Measurements from ENCODE around the gene MST1.

- TF ChIP-seq FOXK2 (IDR thresholded peaks at IDR 0.05), result no peak
- no peak for TF ChIP-seq BHLHE40 (IDR thresholded peaks at IDR 0.05; ENCODE audit: borderline replicate concordance)
- TF ChIP-seq SP1 (IDR thresholded peaks at IDR 0.05), result no peak
- no peak for TF ChIP-seq FOXM1 (IDR thresholded peaks at IDR 0.05; ENCODE audit: borderline replicate concordance)
- TF ChIP-seq ELF4 (IDR thresholded peaks at IDR 0.05), result no peak
Measured at GRCh38 chr3:49666592-49666991, 22.7 kb downstream of the MST1 start.

Data from HEK293T (cell line).